ENCODE measurements around the gene PARP15.

PARP15 gene

DNA sequence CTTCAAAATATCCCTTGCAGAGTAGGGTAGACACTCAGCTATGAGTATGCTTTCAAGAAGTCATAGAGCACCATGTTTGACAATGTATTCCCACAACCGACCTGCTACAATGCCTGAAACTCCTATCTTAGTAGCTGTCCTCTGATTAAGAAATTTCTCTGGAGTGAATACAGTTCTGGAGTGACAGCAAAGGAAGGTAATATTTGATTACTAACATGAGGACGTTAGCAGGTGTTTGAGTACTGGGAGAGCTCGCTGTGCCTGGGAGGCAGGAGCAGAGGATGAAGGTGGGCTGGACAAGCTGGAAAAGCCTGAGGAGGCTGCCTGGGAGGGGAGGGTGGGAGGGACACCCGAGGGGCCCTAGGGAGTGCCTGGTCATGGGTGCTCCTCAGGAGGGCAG lies 42.9 kb downstream of the PARP15 start:
- Histone ChIP-seq H3K4me3 (ENCODE audit: insufficient read depth, low read length, poor library complexity, severe bottlenecking) (no peak overlapping the region), H3K4me2 (ENCODE audit: low read depth, low read length, poor library complexity, severe bottlenecking) (no peak overlapping the region), H3K27ac (ENCODE audit: low read depth, low read length) (no peak overlapping the region), H2AFZ (ENCODE audit: low read depth, low read length, severe bottlenecking) (no peak overlapping the region), H4K20me1 (ENCODE audit: low read depth, low read length) (no peaks in the 10 kb centered on the region), H3K36me3 (ENCODE audit: low read length) (no peaks in the 10 kb centered on the region), H3K9ac (ENCODE audit: low read length) (no peak overlapping the region), H3F3A (ENCODE audit: insufficient read depth) (no peaks in the 10 kb centered on the region), H3K27me3 (ENCODE audit: low read length) (no peaks in the 10 kb centered on the region), H3K79me2 (ENCODE audit: insufficient read depth, low read length) (no peaks in the 10 kb centered on the region), H3K9me3 (ENCODE audit: insufficient read depth, low read length) (no peaks in the 10 kb centered on the region), H3K9me2 (replicated peaks; ENCODE audit: insufficient read depth, low read length) (no peaks in the 10 kb centered on the region)
- TF ChIP-seq, protein P1, sequence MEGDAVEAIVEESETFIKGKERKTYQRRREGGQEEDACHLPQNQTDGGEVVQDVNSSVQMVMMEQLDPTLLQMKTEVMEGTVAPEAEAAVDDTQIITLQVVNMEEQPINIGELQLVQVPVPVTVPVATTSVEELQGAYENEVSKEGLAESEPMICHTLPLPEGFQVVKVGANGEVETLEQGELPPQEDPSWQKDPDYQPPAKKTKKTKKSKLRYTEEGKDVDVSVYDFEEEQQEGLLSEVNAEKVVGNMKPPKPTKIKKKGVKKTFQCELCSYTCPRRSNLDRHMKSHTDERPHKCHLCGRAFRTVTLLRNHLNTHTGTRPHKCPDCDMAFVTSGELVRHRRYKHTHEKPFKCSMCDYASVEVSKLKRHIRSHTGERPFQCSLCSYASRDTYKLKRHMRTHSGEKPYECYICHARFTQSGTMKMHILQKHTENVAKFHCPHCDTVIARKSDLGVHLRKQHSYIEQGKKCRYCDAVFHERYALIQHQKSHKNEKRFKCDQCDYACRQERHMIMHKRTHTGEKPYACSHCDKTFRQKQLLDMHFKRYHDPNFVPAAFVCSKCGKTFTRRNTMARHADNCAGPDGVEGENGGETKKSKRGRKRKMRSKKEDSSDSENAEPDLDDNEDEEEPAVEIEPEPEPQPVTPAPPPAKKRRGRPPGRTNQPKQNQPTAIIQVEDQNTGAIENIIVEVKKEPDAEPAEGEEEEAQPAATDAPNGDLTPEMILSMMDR (IDR thresholded peaks at IDR 0.05; ENCODE audit: insufficient read depth, low read length, poor library complexity, severe bottlenecking), result no peak
- no peak for TF ChIP-seq EZH2phosphoT487 (conservative IDR thresholded peaks at IDR 0.05; ENCODE audit: low read length)

DNA sequence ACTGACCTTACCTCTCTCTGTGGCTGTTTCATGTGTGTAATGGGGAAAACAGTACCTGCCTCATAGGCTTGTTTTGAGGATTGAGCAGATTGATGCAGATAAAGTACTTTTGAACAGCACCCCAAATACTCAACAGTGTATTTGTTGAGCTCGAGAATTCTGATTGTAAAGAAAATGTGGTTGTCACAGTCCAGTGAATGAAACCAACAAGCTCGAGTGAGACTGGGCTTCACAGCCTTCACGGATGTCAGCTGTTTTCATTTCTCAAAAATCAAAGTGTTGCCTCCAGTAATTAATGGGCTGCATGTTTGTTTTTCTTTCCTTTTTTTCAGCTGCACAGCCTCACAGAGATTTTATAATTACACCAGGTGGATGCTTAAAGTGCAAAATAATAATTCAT lies 43.7 kb downstream of the PARP15 start:
- TF ChIP-seq, protein P1 (IDR thresholded peaks at IDR 0.05; ENCODE audit: insufficient read depth, low read length, poor library complexity, severe bottlenecking), result no peak
- TF ChIP-seq EZH2phosphoT487 (conservative IDR thresholded peaks at IDR 0.05; ENCODE audit: low read length), result no peak
- Histone ChIP-seq H3K4me2 (ENCODE audit: low read depth, low read length, poor library complexity, severe bottlenecking) (no peak overlapping the region), H2AFZ (ENCODE audit: low read depth, low read length, severe bottlenecking) (no peak overlapping the region), H3K9me3 (ENCODE audit: insufficient read depth, low read length) (no peaks in the 10 kb centered on the region), H3K27ac (ENCODE audit: low read depth, low read length) (no peak overlapping the region), H3K9me2 (replicated peaks; ENCODE audit: insufficient read depth, low read length) (no peaks in the 10 kb centered on the region), H3K4me3 (ENCODE audit: insufficient read depth, low read length, poor library complexity, severe bottlenecking) (no peak overlapping the region), H4K20me1 (ENCODE audit: low read depth, low read length) (no peaks in the 10 kb centered on the region), H3K36me3 (ENCODE audit: low read length) (no peaks in the 10 kb centered on the region), H3K9ac (ENCODE audit: low read length) (no peak overlapping the region), H3K27me3 (ENCODE audit: low read length) (no peaks in the 10 kb centered on the region), H3F3A (ENCODE audit: insufficient read depth) (no peaks in the 10 kb centered on the region), H3K79me2 (ENCODE audit: insufficient read depth, low read length) (no peaks in the 10 kb centered on the region)

DNA sequence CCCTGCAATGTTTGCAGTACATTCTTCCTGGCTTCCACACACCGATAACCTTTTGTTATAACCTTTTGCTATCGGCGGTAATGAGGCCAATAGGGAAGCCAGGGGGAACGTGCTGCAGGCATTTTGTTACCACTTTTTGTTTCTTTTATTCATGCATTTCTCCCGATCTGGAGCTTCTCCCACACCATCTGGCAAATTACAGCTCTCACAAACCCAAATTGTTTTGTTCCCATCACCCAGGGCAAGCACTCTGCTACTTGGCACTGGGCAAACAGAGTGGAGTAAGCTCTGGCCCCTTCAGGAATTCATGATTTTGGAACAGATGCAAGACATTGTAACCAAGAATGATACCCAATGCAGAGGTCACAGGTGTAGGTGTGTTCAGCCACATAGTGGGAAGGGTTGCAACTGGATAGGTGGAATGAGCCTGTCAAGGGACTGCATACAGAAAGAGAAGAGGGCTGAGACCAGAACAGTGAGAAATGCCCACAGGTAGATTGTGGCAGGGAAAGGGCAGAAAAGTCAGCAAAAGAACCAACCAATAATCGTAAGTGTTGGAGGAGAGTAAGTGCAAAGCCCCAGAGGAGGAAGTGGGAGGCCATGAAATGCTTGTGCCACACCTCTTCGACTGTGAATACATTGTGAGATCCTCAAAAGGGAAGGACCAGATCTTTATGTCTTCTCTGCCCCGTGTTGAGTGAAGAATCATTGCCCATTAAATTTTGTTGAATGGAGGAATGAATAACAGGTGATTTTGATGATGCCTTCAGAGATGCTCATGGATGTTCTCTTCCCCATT lies 45.8 kb downstream of the PARP15 start:
- Histone ChIP-seq H3K36me3 (ENCODE audit: low read length) (no peaks in the 10 kb centered on the region), H3K9me3 (ENCODE audit: insufficient read depth, low read length) (no peaks in the 10 kb centered on the region), H3K9me2 (replicated peaks; ENCODE audit: insufficient read depth, low read length) (no peaks in the 10 kb centered on the region), H4K20me1 (ENCODE audit: low read depth, low read length) (no peaks in the 10 kb centered on the region), H2AFZ (ENCODE audit: low read depth, low read length, severe bottlenecking) (no peak overlapping the region), H3K4me3 (ENCODE audit: insufficient read depth, low read length, poor library complexity, severe bottlenecking) (no peak overlapping the region), H3K4me2 (ENCODE audit: low read depth, low read length, poor library complexity, severe bottlenecking) (no peak overlapping the region), H3K27ac (ENCODE audit: low read depth, low read length) (no peak overlapping the region), H3K27me3 (ENCODE audit: low read length) (no peaks in the 10 kb centered on the region), H3K79me2 (ENCODE audit: insufficient read depth, low read length) (no peaks in the 10 kb centered on the region), H3K9ac (ENCODE audit: low read length) (no peak overlapping the region), H3F3A (ENCODE audit: insufficient read depth) (no peaks in the 10 kb centered on the region)
- TF ChIP-seq EZH2phosphoT487 (conservative IDR thresholded peaks at IDR 0.05; ENCODE audit: low read length), result no peak
- TF ChIP-seq, protein P1 (IDR thresholded peaks at IDR 0.05; ENCODE audit: insufficient read depth, low read length, poor library complexity, severe bottlenecking), result no peak

All from SU-DHL-6 (cell line).